Measurements from ENCODE around the gene CELF2.

The CELF2 gene

GRCh38 chr10:11154849-11155498, 137.3 kb downstream of the CELF2 start:
- no peak for DNase-seq (ENCODE audit: low spot score)

- no peak for DNase-seq (ENCODE audit: low spot score)
These were observed 138.8 kb downstream of the CELF2 start for GRCh38 chr10:11156480-11156879.

- no peak for DNase-seq (ENCODE audit: low spot score)
These were observed 139.8 kb downstream of the CELF2 start for GRCh38 chr10:11157292-11158076.

- no peak for DNase-seq (ENCODE audit: low spot score)
These were observed 140.4 kb downstream of the CELF2 start for GRCh38 chr10:11158080-11158479.

GRCh38 chr10:11159543-11160215, 142.0 kb downstream of the CELF2 start:
- no peak for DNase-seq (ENCODE audit: low spot score)

GRCh38 chr10:11161096-11161495, 143.4 kb downstream of the CELF2 start:
- DNase-seq (ENCODE audit: low spot score), result no peak

- no peak for DNase-seq (ENCODE audit: low spot score)
These were observed 144.2 kb downstream of the CELF2 start for GRCh38 chr10:11161910-11162309.

GRCh38 chr10:11162828-11163599, 145.3 kb downstream of the CELF2 start:
- no peak for DNase-seq (ENCODE audit: low spot score)

- no peak for DNase-seq (ENCODE audit: low spot score)
These were observed 146.3 kb downstream of the CELF2 start for GRCh38 chr10:11163780-11164550.

GRCh38 chr10:11164551-11164802, 146.8 kb downstream of the CELF2 start:
- DNase-seq (ENCODE audit: low spot score), result no peak

GRCh38 chr10:11164803-11165590, 147.3 kb downstream of the CELF2 start:
- DNase-seq (ENCODE audit: low spot score), result peak; percentile 57

- peak; percentile 53 for DNase-seq (ENCODE audit: low spot score)
These were observed 148.2 kb downstream of the CELF2 start for GRCh38 chr10:11165591-11166543.

- no peak for DNase-seq (ENCODE audit: low spot score)
These were observed 148.9 kb downstream of the CELF2 start for GRCh38 chr10:11166550-11166949.

- DNase-seq (ENCODE audit: low spot score), result no peak
These were observed 149.7 kb downstream of the CELF2 start for GRCh38 chr10:11167233-11167966.

- no peak for DNase-seq (ENCODE audit: low spot score)
These were observed 150.9 kb downstream of the CELF2 start for GRCh38 chr10:11168423-11169090.

GRCh38 chr10:11169976-11170375, 152.3 kb downstream of the CELF2 start:
- no peak for DNase-seq (ENCODE audit: low spot score)

GRCh38 chr10:11170574-11170973, 152.9 kb downstream of the CELF2 start:
- no peak for DNase-seq (ENCODE audit: low spot score)
